ENCODE data around the gene POLR2A.
A peak's percentile ranks its signal among the peaks of the same experiment; 100 is the strongest.

Gene POLR2A

DNA sequence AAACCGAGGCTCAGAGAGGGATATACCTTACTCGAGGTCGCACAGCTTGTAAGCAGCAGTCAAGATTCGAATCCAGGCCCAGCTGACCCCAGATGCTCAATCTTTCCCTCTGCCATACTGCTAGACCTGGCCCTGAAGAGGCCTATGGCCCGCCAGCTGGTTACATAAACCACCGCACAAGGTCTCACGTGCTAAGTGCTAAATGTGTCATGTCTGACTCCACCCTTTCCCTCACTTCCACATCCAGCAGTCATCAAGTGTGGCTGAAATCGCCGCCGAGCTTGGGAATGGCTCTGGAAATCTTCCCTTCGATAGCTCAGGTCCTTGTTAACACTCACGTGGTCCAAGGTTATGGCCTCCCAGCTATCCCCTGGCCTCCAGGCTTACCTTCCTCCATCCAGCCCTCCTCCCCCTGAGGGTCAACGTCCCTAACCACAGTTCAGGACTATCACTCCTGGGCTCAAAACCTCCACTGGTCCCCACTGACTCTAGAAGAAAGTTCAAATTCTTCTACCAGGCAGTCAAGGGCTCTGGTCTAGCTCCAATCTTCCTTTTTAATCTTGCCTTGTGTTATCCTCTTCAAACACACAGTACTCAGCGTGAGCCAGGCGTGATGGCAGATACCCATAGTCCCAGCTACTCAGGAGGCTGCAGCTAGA is 8.3 kb upstream of the POLR2A start:
- Histone ChIP-seq H3K79me1 (ENCODE audit: low read length) (peaks cover 21% of the 10 kb centered on the region), H3K56ac (ENCODE audit: low read length) (no peak overlapping the region), H3K4me1 (ENCODE audit: control insufficient read depth, low read depth, low read length) (peaks cover 5% of the 10 kb centered on the region), H3K18ac (ENCODE audit: low read length) (no peak overlapping the region), H3K4ac (ENCODE audit: low read depth, low read length) (no peak overlapping the region), H3K9ac (ENCODE audit: low read length) (no peak overlapping the region), H2BK120ac (ENCODE audit: low read depth, low read length) (no peak overlapping the region), H2BK15ac (replicated peaks; ENCODE audit: low read depth) (no peak overlapping the region), H3K4me3 (ENCODE audit: low read length) (no peak overlapping the region), H2BK5ac (ENCODE audit: low read length) (no peak overlapping the region), H4K5ac (ENCODE audit: low read length) (no peak overlapping the region), H3K23ac (ENCODE audit: low read length) (no peak overlapping the region), H3K79me2 (ENCODE audit: control insufficient read depth, insufficient read depth, low read length) (peaks cover 13% of the 10 kb centered on the region), H3K36me3 (ENCODE audit: control insufficient read depth, insufficient read depth, low read length) (no peaks in the 10 kb centered on the region), H3K27me3 (ENCODE audit: insufficient read depth, low read length, poor library complexity) (no peaks in the 10 kb centered on the region), H2AK5ac (ENCODE audit: low read length) (no peak overlapping the region), H3K27ac (ENCODE audit: low read depth, low read length) (no peak overlapping the region), H3K4me2 (ENCODE audit: low read length) (no peak overlapping the region), H4K8ac (ENCODE audit: low read depth, low read length) (no peak overlapping the region)
- no peak for DNase-seq
- WGBS (ENCODE audit: extremely low coverage, insufficient coverage, low lambda C conversion rate): no CpG with 5 or more reads among the region's 15 CpGs

DNA sequence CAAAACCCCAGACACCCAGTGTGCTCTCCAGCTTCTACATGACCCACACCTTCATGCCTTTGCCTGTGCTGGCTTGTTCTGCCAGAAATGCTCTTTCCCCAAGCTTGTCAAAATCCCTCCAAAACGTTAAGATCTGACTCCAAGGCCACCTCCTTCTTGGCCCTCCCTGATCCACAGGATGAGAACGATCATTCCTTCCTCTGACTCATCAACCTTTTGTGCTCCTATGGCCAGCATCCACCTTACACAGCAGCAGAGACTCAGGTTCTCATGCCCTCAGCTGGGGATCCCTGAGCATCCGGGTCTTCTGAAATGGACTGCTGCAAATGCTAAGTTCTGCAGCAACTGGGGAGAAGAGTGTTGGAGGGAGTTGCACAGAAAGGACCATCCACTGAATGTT is 7.7 kb upstream of the POLR2A start:
- Histone ChIP-seq H3K27me3 (ENCODE audit: insufficient read depth, low read length, poor library complexity) (no peaks in the 10 kb centered on the region), H3K56ac (ENCODE audit: low read length) (no peak overlapping the region), H3K9ac (ENCODE audit: low read length) (no peak overlapping the region), H3K79me1 (ENCODE audit: low read length) (peaks cover 20% of the 10 kb centered on the region), H3K18ac (ENCODE audit: low read length) (no peak overlapping the region), H2BK15ac (replicated peaks; ENCODE audit: low read depth) (no peak overlapping the region), H4K8ac (ENCODE audit: low read depth, low read length) (no peak overlapping the region), H3K23ac (ENCODE audit: low read length) (no peak overlapping the region), H3K36me3 (ENCODE audit: control insufficient read depth, insufficient read depth, low read length) (no peaks in the 10 kb centered on the region), H3K4me3 (ENCODE audit: low read length) (no peak overlapping the region), H2BK120ac (ENCODE audit: low read depth, low read length) (no peak overlapping the region), H2AK5ac (ENCODE audit: low read length) (no peak overlapping the region), H3K4me1 (ENCODE audit: control insufficient read depth, low read depth, low read length) (peaks cover 5% of the 10 kb centered on the region), H3K79me2 (ENCODE audit: control insufficient read depth, insufficient read depth, low read length) (peaks cover 13% of the 10 kb centered on the region), H4K5ac (ENCODE audit: low read length) (no peak overlapping the region), H3K4me2 (ENCODE audit: low read length) (no peak overlapping the region), H2BK5ac (ENCODE audit: low read length) (no peak overlapping the region), H3K4ac (ENCODE audit: low read depth, low read length) (no peak overlapping the region), H3K27ac (ENCODE audit: low read depth, low read length) (no peak overlapping the region)
- peak; percentile 56 for DNase-seq
- WGBS (ENCODE audit: extremely low coverage, insufficient coverage, low lambda C conversion rate): no CpG with 5 or more reads among the region's 3 CpGs

DNA sequence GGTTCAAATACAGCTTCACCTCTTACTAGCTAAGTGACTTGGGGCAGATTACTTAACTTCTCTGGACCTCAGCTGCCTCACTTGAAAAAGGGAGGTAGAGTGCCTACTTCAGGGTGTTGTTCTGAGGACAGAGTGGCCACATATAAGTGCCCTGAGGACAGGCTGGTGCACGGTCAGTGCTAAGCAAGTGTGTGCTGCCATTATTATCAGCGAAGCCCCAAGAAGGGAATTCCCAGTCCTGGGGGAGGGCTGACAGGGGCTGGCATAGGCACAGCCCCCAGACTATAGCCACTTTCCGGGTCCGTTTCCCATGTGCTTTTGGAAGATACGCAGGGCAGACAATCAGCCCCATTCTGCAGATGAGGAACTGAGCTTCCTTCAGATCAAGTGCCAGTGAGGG is 7.2 kb upstream of the POLR2A start:
- no peak overlapping the region for H3K23ac ChIP-seq (ENCODE audit: low read length)
- no peak overlapping the region for H3K18ac ChIP-seq (ENCODE audit: low read length)
- no CpG with 5 or more reads among the region's 5 CpGs for WGBS (ENCODE audit: extremely low coverage, insufficient coverage, low lambda C conversion rate)
- H3K9ac ChIP-seq (ENCODE audit: low read length): no peak overlapping the region
- no peaks in the 10 kb centered on the region for H3K27me3 ChIP-seq (ENCODE audit: insufficient read depth, low read length, poor library complexity)
- no peak overlapping the region for H3K56ac ChIP-seq (ENCODE audit: low read length)
- peaks cover 13% of the 10 kb centered on the region for H3K79me2 ChIP-seq (ENCODE audit: control insufficient read depth, insufficient read depth, low read length)
- no peak overlapping the region for H2BK15ac ChIP-seq (replicated peaks; ENCODE audit: low read depth)
- peaks cover 5% of the 10 kb centered on the region for H3K4me1 ChIP-seq (ENCODE audit: control insufficient read depth, low read depth, low read length)
- no peak overlapping the region for H2BK5ac ChIP-seq (ENCODE audit: low read length)
- H3K4ac ChIP-seq (ENCODE audit: low read depth, low read length): no peak overlapping the region
- H3K4me3 ChIP-seq (ENCODE audit: low read length): no peak overlapping the region
- H4K5ac ChIP-seq (ENCODE audit: low read length): no peak overlapping the region
- H2BK120ac ChIP-seq (ENCODE audit: low read depth, low read length): no peak overlapping the region
- no peak overlapping the region for H3K27ac ChIP-seq (ENCODE audit: low read depth, low read length)
- H2AK5ac ChIP-seq (ENCODE audit: low read length): no peak overlapping the region
- no peak overlapping the region for H3K4me2 ChIP-seq (ENCODE audit: low read length)
- no peaks in the 10 kb centered on the region for H3K36me3 ChIP-seq (ENCODE audit: control insufficient read depth, insufficient read depth, low read length)
- H4K8ac ChIP-seq (ENCODE audit: low read depth, low read length): no peak overlapping the region
- peaks cover 18% of the 10 kb centered on the region for H3K79me1 ChIP-seq (ENCODE audit: low read length)
- no peak for DNase-seq

DNA sequence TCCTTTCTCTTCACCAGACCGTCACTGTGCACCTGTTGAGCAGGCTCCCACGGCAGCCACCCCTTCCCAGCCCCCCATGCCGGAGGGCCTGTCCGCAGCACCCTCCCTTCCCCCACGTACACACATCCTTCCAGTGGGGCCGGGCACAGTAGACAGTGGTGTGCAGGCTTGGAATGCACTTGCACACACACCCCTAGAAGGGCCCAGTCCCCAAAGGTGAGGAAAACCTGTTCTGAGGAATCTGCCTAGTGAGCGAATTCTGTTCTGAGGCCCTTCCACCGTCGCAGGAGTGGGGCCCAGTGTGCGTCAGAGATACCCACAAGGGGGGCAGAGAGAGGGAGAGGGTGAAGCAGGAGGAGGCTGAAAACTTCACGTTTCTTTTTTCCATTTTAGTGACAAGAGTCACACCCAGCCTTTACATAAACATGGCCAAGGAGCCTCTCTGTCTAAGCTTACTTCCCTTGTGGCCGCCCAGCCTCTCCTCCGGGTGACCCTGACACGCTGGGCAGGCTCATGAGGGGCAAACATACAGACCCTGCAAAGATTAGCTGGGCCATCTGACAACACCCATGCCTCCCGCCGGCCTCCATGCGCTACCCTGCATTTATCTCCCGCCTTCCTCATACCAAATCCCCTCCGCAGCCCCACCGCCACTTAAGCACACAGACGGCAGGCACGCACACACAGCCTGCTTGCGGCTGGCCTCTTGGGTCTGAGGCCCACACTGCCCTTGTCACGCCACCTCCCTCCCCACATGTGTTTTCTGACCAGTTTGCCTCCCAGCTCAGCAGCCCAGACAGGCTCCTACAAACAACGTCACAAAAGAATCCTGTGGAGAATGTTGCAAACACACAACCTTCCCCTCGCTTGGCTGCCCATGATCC is 6.5 kb upstream of the POLR2A start:
- H3K9ac ChIP-seq (ENCODE audit: low read length): peak overlapping the region; percentile 41
- no CpG with 5 or more reads among the region's 26 CpGs for WGBS (ENCODE audit: extremely low coverage, insufficient coverage, low lambda C conversion rate)
- H3K27ac ChIP-seq (ENCODE audit: low read depth, low read length): no peak overlapping the region
- no peak overlapping the region for H3K23ac ChIP-seq (ENCODE audit: low read length)
- no peaks in the 10 kb centered on the region for H3K27me3 ChIP-seq (ENCODE audit: insufficient read depth, low read length, poor library complexity)
- no peaks in the 10 kb centered on the region for H3K36me3 ChIP-seq (ENCODE audit: control insufficient read depth, insufficient read depth, low read length)
- H2BK120ac ChIP-seq (ENCODE audit: low read depth, low read length): no peak overlapping the region
- H3K79me2 ChIP-seq (ENCODE audit: control insufficient read depth, insufficient read depth, low read length): peaks cover 13% of the 10 kb centered on the region
- peaks cover 18% of the 10 kb centered on the region for H3K79me1 ChIP-seq (ENCODE audit: low read length)
- H2BK15ac ChIP-seq (replicated peaks; ENCODE audit: low read depth): no peak overlapping the region
- H4K5ac ChIP-seq (ENCODE audit: low read length): no peak overlapping the region
- no peak overlapping the region for H3K4me2 ChIP-seq (ENCODE audit: low read length)
- H3K4me1 ChIP-seq (ENCODE audit: control insufficient read depth, low read depth, low read length): peaks cover 5% of the 10 kb centered on the region
- no peak for DNase-seq
- no peak overlapping the region for H3K4ac ChIP-seq (ENCODE audit: low read depth, low read length)
- H2BK5ac ChIP-seq (ENCODE audit: low read length): no peak overlapping the region
- no peak overlapping the region for H4K8ac ChIP-seq (ENCODE audit: low read depth, low read length)
- H3K56ac ChIP-seq (ENCODE audit: low read length): peak overlapping the region; percentile 93
- H3K4me3 ChIP-seq (ENCODE audit: low read length): no peak overlapping the region
- no peak overlapping the region for H3K18ac ChIP-seq (ENCODE audit: low read length)
- H2AK5ac ChIP-seq (ENCODE audit: low read length): no peak overlapping the region

DNA sequence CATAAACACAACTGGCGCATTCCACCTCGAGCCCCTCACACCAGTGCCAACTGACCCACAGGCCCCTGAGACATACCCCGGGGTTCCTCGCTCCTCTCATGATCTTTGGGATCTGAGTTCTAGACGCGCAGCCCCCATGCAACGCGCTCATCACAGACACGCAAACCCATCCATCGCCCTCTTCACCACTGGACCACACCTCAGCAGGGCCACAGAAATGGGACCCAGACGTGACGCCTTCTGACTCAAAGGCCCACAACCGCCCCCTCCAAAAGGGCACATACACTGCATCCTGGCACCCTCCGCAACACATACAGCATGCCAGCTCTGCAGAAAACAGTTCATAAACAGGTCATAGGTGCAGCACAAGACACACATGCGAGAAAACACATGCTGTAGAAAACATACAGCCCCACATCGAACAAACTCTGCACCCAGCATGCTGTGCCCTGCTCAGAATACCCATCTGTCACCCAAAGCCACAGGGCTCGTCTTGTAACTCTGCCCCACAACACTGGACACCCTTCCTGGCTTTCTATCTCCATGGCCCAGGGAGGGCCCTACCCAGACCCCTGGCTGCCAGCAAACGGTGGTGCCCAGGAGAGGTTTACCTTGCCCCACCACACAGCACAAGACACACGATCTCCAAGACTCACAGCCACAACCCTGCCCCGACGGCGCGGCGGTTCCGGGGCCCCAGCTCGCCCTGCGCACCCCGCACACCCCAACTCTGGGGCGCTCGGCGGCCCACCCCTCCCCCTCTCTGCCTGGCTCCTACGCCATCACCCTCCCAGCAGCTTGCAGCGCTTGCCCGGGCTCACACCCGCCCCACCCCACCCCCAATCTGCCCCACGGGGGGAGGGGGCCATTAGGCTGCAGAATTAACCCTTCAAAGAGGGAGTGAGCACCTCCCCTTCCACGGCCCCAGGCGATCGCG is 5.6 kb upstream of the POLR2A start:
- no peaks in the 10 kb centered on the region for H3K36me3 ChIP-seq (ENCODE audit: control insufficient read depth, insufficient read depth, low read length)
- H3K18ac ChIP-seq (ENCODE audit: low read length): peak overlapping the region; percentile 98
- peak overlapping the region; percentile 74 for H3K9ac ChIP-seq (ENCODE audit: low read length)
- no peaks in the 10 kb centered on the region for H3K27me3 ChIP-seq (ENCODE audit: insufficient read depth, low read length, poor library complexity)
- peak overlapping the region; percentile 63 for H2BK120ac ChIP-seq (ENCODE audit: low read depth, low read length)
- peak overlapping the region; percentile 24 for H2AK5ac ChIP-seq (ENCODE audit: low read length)
- no peak overlapping the region for H4K5ac ChIP-seq (ENCODE audit: low read length)
- H3K4ac ChIP-seq (ENCODE audit: low read depth, low read length): peak overlapping the region; percentile 77
- peaks cover 18% of the 10 kb centered on the region for H3K79me1 ChIP-seq (ENCODE audit: low read length)
- H3K23ac ChIP-seq (ENCODE audit: low read length): peak overlapping the region; percentile 7
- WGBS (ENCODE audit: extremely low coverage, insufficient coverage, low lambda C conversion rate): no CpG with 5 or more reads among the region's 40 CpGs
- H4K8ac ChIP-seq (ENCODE audit: low read depth, low read length): no peak overlapping the region
- peak overlapping the region; percentile 62 for H3K27ac ChIP-seq (ENCODE audit: low read depth, low read length)
- H3K79me2 ChIP-seq (ENCODE audit: control insufficient read depth, insufficient read depth, low read length): peaks cover 13% of the 10 kb centered on the region
- H3K4me3 ChIP-seq (ENCODE audit: low read length): peak overlapping the region; percentile 54
- no peak overlapping the region for H2BK15ac ChIP-seq (replicated peaks; ENCODE audit: low read depth)
- peak; percentile 44 for DNase-seq
- no peak overlapping the region for H2BK5ac ChIP-seq (ENCODE audit: low read length)
- peak overlapping the region; percentile 93 for H3K56ac ChIP-seq (ENCODE audit: low read length)
- H3K4me1 ChIP-seq (ENCODE audit: control insufficient read depth, low read depth, low read length): peaks cover 5% of the 10 kb centered on the region
- peak overlapping the region; percentile 59 for H3K4me2 ChIP-seq (ENCODE audit: low read length)
